Fibroblast of lung (primary cell): ENCODE data around the gene S100A7A.

Experiments used
- CTCF ChIP-seq, 2 donors: IDR thresholded peaks in 1 of 2; conservative IDR thresholded peaks in 1 of 2; 1 replicate in 1 of 2; 2 replicates in 1 of 2; pipeline ENCODE4 v1.5.1; 2011 to 2012; ENCODE audit warnings: low read length in 2 of 2, control low read depth in 1 of 2, inconsistent platforms in 1 of 2, low read depth in 1 of 2, mild to moderate bottlenecking in 1 of 2
- EZH2 ChIP-seq: IDR thresholded peaks from 2 replicates; pipeline ENCODE4 v1.5.1; 2012; ENCODE audit warnings: low read length, control low read depth, mild to moderate bottlenecking; ENCODE audit errors: missing control alignments

GRCh38 chr1:153387785-153388184 lies 28.5 kb upstream of the S100A7A start:
- TF ChIP-seq CTCF (conservative IDR thresholded peaks at IDR 0.05 in 1 of 2, IDR thresholded peaks at IDR 0.05 in 1 of 2; ENCODE audit: low read depth in 1 of 2, low read length in 2 of 2): no peak
- no peak for TF ChIP-seq EZH2
